ENCODE data around the gene SPINK1.

Gene SPINK1

DNA sequence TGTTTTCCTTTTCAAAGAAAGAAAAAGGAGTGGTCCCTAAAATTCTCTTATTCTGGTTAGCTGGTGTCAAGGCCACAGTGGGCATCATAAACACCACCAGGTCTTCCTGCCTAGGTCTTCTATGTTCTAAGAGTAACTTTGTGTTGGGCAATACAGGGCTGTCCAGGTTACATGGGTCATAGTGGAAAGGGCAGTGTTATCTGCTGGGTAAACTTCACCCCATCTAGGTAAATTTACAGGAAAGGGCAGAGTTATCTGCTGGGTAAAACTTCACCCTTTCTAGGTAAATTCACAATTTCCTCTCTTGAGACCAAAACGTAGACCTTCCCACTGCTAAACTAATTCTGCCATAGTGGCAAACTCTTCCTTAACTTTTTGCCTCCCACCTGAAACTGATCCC is 30.0 kb downstream of the SPINK1 start:
- DNase-seq: no peak
- Histone ChIP-seq H3K4me2 (ENCODE audit: low read length) (no peak overlapping the region), H3K79me2 (ENCODE audit: control insufficient read depth, insufficient read depth, low read length, poor library complexity) (no peaks in the 10 kb centered on the region), H3K14ac (ENCODE audit: low read length) (no peak overlapping the region), H2BK12ac (ENCODE audit: low read length) (no peak overlapping the region), H3K23ac (ENCODE audit: low read length) (no peak overlapping the region), H3K27me3 (ENCODE audit: insufficient read depth, low read length) (no peaks in the 10 kb centered on the region), H2AK5ac (ENCODE audit: low read length) (no peak overlapping the region), H3K9me3 (ENCODE audit: insufficient read depth, low read depth, low read length) (no peaks in the 10 kb centered on the region), H3K9ac (ENCODE audit: low read length) (no peak overlapping the region), H4K8ac (ENCODE audit: low read depth, low read length) (no peak overlapping the region), H2BK120ac (ENCODE audit: insufficient read depth, low read length, poor library complexity) (no peak overlapping the region), H4K91ac (ENCODE audit: low read depth, low read length) (no peak overlapping the region), H3K36me3 (ENCODE audit: control insufficient read depth in 1 of 2, insufficient read depth in 2 of 2, low read length in 2 of 2) (no peaks in the 10 kb centered on the region), H3K27ac (ENCODE audit: low read depth, low read length) (no peak overlapping the region), H3K18ac (ENCODE audit: low read length) (no peak overlapping the region), H3K4me1 (ENCODE audit: control insufficient read depth in 1 of 2, insufficient read depth in 2 of 2, low read length in 2 of 2) (no peaks in the 10 kb centered on the region), H3K4ac (ENCODE audit: low read depth, low read length) (no peak overlapping the region), H2AFZ (ENCODE audit: insufficient read depth, low read length, poor library complexity) (no peak overlapping the region), H3K79me1 (ENCODE audit: low read length) (no peaks in the 10 kb centered on the region), H2BK5ac (ENCODE audit: low read depth, low read length, poor library complexity) (no peak overlapping the region), H3K4me3 (ENCODE audit: low read depth, low read length) (no peak overlapping the region), H4K12ac (ENCODE audit: low read depth, low read length) (no peak overlapping the region)
- no CpG with 5 or more reads among the region's 1 CpG for WGBS (ENCODE audit: extremely low coverage, insufficient coverage, insufficient read length)

DNA sequence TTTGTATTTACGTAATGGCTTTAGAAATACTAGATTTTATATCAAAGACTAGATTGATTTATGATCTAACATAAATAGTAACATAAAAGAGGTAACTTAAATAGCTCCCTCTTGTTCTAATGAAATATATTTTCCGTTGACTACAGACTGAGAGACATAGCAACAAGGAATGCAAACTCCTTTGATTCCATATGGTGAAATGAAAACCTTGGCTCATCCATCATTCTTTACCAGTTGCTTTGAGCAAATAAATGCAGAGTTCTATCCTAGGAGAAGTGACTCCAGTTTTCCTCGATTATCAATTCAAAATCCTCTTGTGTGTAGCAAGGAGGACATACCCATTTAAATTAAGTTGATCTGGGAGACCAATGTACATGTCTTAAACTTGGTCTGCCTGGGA is 31.0 kb downstream of the SPINK1 start:
- Histone ChIP-seq H4K91ac (ENCODE audit: low read depth, low read length) (no peak overlapping the region), H3K4ac (ENCODE audit: low read depth, low read length) (no peak overlapping the region), H2BK12ac (ENCODE audit: low read length) (no peak overlapping the region), H3K23ac (ENCODE audit: low read length) (no peak overlapping the region), H3K9me3 (ENCODE audit: insufficient read depth, low read depth, low read length) (no peaks in the 10 kb centered on the region), H3K14ac (ENCODE audit: low read length) (no peak overlapping the region), H2AK5ac (ENCODE audit: low read length) (no peak overlapping the region), H3K18ac (ENCODE audit: low read length) (no peak overlapping the region), H2BK5ac (ENCODE audit: low read depth, low read length, poor library complexity) (no peak overlapping the region), H3K79me1 (ENCODE audit: low read length) (no peaks in the 10 kb centered on the region), H3K27ac (ENCODE audit: low read depth, low read length) (no peak overlapping the region), H3K36me3 (ENCODE audit: control insufficient read depth in 1 of 2, insufficient read depth in 2 of 2, low read length in 2 of 2) (no peaks in the 10 kb centered on the region), H3K4me3 (ENCODE audit: low read depth, low read length) (no peak overlapping the region), H3K4me2 (ENCODE audit: low read length) (no peak overlapping the region), H3K9ac (ENCODE audit: low read length) (no peak overlapping the region), H3K4me1 (ENCODE audit: control insufficient read depth in 1 of 2, insufficient read depth in 2 of 2, low read length in 2 of 2) (no peaks in the 10 kb centered on the region), H2AFZ (ENCODE audit: insufficient read depth, low read length, poor library complexity) (no peak overlapping the region), H3K27me3 (ENCODE audit: insufficient read depth, low read length) (no peaks in the 10 kb centered on the region), H4K8ac (ENCODE audit: low read depth, low read length) (no peak overlapping the region), H2BK120ac (ENCODE audit: insufficient read depth, low read length, poor library complexity) (no peak overlapping the region), H3K79me2 (ENCODE audit: control insufficient read depth, insufficient read depth, low read length, poor library complexity) (no peaks in the 10 kb centered on the region), H4K12ac (ENCODE audit: low read depth, low read length) (no peak overlapping the region)
- no peak for DNase-seq
- WGBS (ENCODE audit: extremely low coverage, insufficient coverage, insufficient read length): no CpG with 5 or more reads among the region's 3 CpGs

DNA sequence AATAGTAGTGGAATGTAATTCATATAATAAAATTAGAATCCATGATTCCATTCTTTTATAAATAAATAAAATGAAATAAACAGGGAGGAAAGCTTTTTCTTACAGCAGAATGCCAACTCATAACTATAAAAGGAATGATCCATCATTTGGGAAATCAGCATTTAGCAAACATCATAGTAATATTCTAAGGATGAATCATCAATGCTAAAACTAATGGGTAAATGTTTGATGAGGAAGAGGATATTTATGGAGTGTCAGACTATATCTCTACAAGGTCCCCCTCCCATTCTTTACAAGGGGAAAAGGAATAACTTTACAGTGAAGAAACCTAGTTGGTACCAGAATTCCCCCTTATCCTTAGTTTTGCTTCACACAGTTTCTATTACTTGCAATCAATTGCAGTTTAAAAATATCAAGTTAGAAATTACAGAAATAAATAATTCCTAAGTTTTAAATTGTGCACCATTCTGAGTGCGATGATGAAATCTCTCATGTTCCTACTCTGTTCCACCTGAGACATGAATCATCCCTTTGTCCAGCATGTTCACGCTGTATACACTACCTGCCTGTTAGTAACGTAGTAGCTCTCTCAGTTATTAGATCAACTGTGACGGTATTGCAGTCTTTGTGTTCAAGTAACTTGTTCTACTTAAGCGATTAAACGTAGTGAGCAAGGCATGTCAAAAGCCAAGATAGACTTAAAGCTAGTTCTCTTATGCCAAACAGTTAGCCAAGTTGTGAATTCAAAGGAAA is 34.7 kb downstream of the SPINK1 start:
- H3K79me1 ChIP-seq (ENCODE audit: low read length): no peaks in the 10 kb centered on the region
- H3K23ac ChIP-seq (ENCODE audit: low read length): no peak overlapping the region
- H2BK120ac ChIP-seq (ENCODE audit: insufficient read depth, low read length, poor library complexity): no peak overlapping the region
- H3K9ac ChIP-seq (ENCODE audit: low read length): no peak overlapping the region
- no peaks in the 10 kb centered on the region for H3K4me1 ChIP-seq (ENCODE audit: control insufficient read depth in 1 of 2, insufficient read depth in 2 of 2, low read length in 2 of 2)
- H2AFZ ChIP-seq (ENCODE audit: insufficient read depth, low read length, poor library complexity): no peak overlapping the region
- no peaks in the 10 kb centered on the region for H3K27me3 ChIP-seq (ENCODE audit: insufficient read depth, low read length)
- no peak overlapping the region for H4K91ac ChIP-seq (ENCODE audit: low read depth, low read length)
- H3K4me3 ChIP-seq (ENCODE audit: low read depth, low read length): no peak overlapping the region
- no CpG with 5 or more reads among the region's 6 CpGs for WGBS (ENCODE audit: extremely low coverage, insufficient coverage, insufficient read length)
- H2BK12ac ChIP-seq (ENCODE audit: low read length): no peak overlapping the region
- no peaks in the 10 kb centered on the region for H3K9me3 ChIP-seq (ENCODE audit: insufficient read depth, low read depth, low read length)
- no peak overlapping the region for H4K8ac ChIP-seq (ENCODE audit: low read depth, low read length)
- no peak overlapping the region for H3K4ac ChIP-seq (ENCODE audit: low read depth, low read length)
- H3K27ac ChIP-seq (ENCODE audit: low read depth, low read length): no peak overlapping the region
- H2AK5ac ChIP-seq (ENCODE audit: low read length): no peak overlapping the region
- no peaks in the 10 kb centered on the region for H3K79me2 ChIP-seq (ENCODE audit: control insufficient read depth, insufficient read depth, low read length, poor library complexity)
- H2BK5ac ChIP-seq (ENCODE audit: low read depth, low read length, poor library complexity): no peak overlapping the region
- no peak overlapping the region for H4K12ac ChIP-seq (ENCODE audit: low read depth, low read length)
- no peak overlapping the region for H3K14ac ChIP-seq (ENCODE audit: low read length)
- no peak overlapping the region for H3K4me2 ChIP-seq (ENCODE audit: low read length)
- H3K36me3 ChIP-seq (ENCODE audit: control insufficient read depth in 1 of 2, insufficient read depth in 2 of 2, low read length in 2 of 2): no peaks in the 10 kb centered on the region
- DNase-seq: no peak
- H3K18ac ChIP-seq (ENCODE audit: low read length): no peak overlapping the region

DNA sequence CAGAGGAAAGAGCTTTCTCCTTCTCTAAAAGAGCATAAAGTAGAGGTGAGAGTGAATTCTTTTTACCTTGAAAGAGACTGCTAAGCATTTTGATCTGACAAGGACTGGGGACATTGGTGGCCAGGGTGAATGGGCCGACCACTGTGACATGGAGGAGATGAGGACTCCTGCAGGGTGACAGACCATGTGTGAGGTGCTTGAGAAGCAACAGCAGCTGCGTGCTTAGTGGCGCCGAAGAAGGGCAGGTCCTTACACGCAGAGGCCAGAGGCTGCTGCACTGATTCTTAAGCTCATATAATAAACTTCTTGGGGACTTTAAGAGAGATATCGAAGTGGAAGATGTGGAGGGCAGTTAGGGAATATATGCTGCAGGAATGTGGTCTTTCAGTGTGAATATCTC is 40.3 kb downstream of the SPINK1 start:
- Histone ChIP-seq H3K79me2 (ENCODE audit: control insufficient read depth, insufficient read depth, low read length, poor library complexity) (no peaks in the 10 kb centered on the region), H2BK5ac (ENCODE audit: low read depth, low read length, poor library complexity) (no peak overlapping the region), H3K14ac (ENCODE audit: low read length) (no peak overlapping the region), H3K4me2 (ENCODE audit: low read length) (no peak overlapping the region), H3K27ac (ENCODE audit: low read depth, low read length) (no peak overlapping the region), H3K4ac (ENCODE audit: low read depth, low read length) (no peak overlapping the region), H3K4me3 (ENCODE audit: low read depth, low read length) (no peak overlapping the region), H2AK5ac (ENCODE audit: low read length) (no peak overlapping the region), H3K36me3 (ENCODE audit: control insufficient read depth in 1 of 2, insufficient read depth in 2 of 2, low read length in 2 of 2) (no peaks in the 10 kb centered on the region), H3K23ac (ENCODE audit: low read length) (no peak overlapping the region), H2BK120ac (ENCODE audit: insufficient read depth, low read length, poor library complexity) (no peak overlapping the region), H3K79me1 (ENCODE audit: low read length) (no peaks in the 10 kb centered on the region), H2AFZ (ENCODE audit: insufficient read depth, low read length, poor library complexity) (no peak overlapping the region), H3K9me3 (ENCODE audit: insufficient read depth, low read depth, low read length) (no peaks in the 10 kb centered on the region), H4K8ac (ENCODE audit: low read depth, low read length) (no peak overlapping the region), H3K4me1 (ENCODE audit: control insufficient read depth in 1 of 2, insufficient read depth in 2 of 2, low read length in 2 of 2) (no peaks in the 10 kb centered on the region), H3K27me3 (ENCODE audit: insufficient read depth, low read length) (no peaks in the 10 kb centered on the region), H3K9ac (ENCODE audit: low read length) (no peak overlapping the region), H4K91ac (ENCODE audit: low read depth, low read length) (no peak overlapping the region), H3K18ac (ENCODE audit: low read length) (no peak overlapping the region), H2BK12ac (ENCODE audit: low read length) (no peak overlapping the region), H4K12ac (ENCODE audit: low read depth, low read length) (no peak overlapping the region)
- DNase-seq: no peak
- WGBS (ENCODE audit: extremely low coverage, insufficient coverage, insufficient read length): no CpG with 5 or more reads among the region's 6 CpGs
